ENCODE data around the gene TDRD9.

Gene TDRD9

GRCh38 chr14:104081261-104081835 lies 153.1 kb downstream of the TDRD9 start:
- DNase-seq, result no peak

DNA sequence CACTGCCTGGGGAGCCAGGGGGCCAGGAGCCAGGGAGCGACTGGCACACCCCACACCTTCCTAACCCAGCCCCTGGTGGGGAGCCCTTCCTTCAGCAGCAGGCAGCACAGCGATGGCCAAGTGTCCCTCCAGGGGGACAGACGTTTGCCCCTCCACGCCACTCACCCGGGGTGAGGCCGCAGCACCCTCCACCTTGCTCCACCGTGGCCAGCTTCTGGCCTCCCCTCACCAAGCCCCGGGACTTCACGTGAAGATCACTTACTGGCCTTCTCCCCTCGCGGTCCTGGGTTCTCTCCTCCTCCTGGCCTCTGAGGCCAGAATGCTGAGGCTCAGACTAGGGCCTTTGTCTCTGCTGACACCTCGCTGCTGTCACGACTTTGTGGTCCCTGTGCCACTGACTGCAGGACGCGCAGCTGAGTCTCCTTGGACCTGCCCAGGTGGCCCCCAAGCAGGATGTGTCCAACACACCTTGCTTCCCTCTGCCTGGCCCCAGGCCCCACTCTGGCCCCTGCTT lies 153.8 kb downstream of the TDRD9 start:
- no peak for DNase-seq

- no peak for DNase-seq
These were observed 154.6 kb downstream of the TDRD9 start for GRCh38 chr14:104082807-104083206.

DNA sequence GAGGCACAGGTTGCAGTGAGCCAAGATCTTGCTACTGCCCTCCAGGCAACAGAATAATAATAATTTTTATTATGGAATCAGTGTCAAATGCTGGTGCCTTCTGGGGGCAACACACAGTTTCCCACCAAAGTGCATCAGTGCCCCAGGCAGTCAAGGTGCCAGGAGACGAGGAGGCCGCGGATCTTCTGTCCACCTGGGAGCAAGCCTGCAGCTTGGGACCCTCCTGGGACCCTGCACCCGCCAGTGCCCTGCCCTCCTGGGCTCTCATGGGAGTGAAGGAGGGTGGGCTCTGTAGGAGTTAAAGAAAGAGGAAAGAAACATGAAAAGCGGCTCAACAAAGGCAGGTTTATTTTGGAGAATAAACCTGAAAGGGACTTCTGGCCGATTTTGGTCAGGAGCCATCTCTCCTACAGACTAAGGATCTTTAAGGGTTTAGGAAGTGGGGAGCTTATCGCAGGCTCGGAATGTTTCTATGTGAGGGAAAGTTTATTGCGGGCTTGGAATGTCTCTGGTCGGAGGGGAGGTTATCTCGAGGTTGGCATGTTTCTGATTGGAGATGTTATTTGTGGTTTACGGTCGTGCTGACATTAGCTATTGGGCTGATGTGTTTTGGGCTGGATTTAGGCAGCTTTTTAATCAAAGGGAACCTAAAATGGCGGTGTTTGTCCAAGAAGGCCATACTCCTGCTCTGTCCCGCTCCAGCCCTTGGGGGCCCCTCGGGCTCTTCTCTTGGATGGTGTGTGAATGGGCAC lies 156.2 kb downstream of the TDRD9 start:
- no peak for DNase-seq

- peak; percentile 68 for DNase-seq
These were observed 157.0 kb downstream of the TDRD9 start, which contains the start of gene ASPG for GRCh38 chr14:104085032-104085888. Gene ASPG, plus strand, starts transcription at chr14:104085700. Its CDS starts 71 bp downstream, at chr14:104085771.

DNA sequence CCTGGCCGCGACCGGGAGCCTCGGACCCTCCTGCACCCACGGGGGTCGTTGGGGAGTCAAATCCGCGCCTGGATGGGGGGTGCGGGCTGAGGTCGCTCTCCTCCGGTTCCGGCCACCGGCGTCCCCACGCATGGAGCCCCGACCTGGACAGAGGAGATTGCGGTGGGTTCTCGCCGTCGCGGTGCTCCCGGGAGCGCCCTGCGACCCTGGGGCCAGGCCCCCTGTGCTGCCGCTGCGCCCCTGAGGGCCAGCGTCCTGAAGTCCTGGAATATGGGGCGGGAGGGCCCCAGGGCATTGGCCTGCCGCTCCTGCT lies 157.6 kb downstream of the TDRD9 start:
- no peak for DNase-seq

- DNase-seq, result peak; percentile 57
These were observed 158.0 kb downstream of the TDRD9 start for GRCh38 chr14:104086210-104086660.

DNA sequence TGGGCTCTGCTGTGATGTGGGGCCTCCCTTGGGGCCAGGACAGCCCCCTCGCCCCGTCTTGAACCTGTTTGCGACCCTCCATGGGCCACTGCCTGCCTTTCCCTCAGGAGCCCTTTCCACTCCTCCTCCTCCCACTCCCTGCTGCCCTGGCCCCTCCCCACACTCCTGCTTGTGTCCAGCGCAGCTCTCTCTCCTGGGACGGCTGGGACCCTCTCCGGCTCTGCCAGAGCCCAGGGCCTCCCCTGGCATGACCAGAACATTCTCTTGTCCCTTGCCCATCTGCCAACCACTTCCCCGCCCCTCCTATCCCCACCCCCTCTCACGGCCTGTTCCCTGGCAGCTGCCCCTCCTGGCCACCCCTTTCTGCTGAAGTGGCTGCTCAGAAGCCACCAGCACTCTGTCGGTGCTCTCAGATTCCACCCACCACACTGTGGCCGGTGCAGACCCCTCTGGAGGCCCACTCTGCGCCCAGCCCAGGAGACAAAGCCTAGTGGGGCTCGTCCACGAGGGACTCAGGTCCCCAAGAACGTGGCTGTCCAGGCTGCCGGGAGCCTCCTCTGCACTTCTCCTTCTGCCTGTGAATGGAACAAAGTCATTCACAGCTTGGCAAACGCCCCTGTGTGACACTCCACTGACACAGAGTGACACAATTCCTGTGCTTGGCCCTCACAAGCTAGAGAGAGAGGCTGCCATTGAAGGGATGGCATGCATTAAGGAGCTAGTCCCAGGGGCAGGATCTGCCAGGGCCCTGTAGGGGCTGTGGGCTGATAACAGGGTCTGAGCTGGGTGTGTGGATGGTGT lies 158.6 kb downstream of the TDRD9 start:
- peak; percentile 57 for DNase-seq

GRCh38 chr14:104087505-104087904 lies 159.2 kb downstream of the TDRD9 start:
- DNase-seq, result no peak

DNA sequence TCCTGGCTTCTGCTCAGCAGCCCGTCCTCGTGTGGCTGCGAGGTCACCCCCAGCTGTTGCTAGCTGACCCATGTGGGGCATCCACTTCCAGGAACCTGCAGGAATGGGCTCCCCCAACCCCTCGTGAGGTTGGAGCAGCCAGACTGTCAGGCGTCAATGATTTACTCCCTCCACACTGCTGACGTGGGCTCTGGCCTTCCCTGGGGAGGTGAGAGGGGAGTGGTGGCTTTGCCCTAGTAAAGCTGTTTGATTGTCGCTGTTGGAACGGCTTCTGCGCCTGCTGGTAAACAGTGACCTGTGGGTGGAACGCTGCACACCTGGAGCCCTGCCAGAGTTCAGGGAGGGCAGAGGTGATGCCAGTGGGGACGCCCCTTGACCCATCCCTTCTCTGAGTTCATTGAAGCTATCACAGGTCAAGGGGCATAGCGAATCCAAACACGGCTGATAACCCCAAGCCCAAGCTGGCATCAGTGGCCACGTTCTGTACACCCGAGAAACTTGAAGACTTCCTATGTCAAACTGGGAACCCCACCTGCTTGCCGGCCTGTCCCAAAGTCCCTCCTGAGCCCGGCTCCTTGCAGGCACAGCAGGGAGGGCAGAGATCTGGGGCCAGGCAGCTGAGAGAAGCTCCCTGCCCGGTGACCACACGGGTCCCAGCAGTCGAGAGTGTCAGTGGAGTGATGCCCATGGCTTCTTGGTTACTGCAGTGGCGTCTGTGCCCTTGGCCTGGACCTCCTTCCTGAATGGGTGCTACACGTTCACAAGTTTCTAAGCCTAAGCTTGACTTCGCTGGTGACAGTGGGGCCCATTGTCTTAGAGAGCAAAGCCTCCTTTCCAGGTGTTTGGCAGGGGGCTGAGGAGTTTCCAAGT lies 160.0 kb downstream of the TDRD9 start:
- DNase-seq, result no peak

- no peak for DNase-seq
These were observed 162.0 kb downstream of the TDRD9 start for GRCh38 chr14:104090071-104090748.

- DNase-seq, result no peak
These were observed 163.0 kb downstream of the TDRD9 start for GRCh38 chr14:104091061-104091926.

GRCh38 chr14:104091927-104092771 lies 163.9 kb downstream of the TDRD9 start:
- DNase-seq, result no peak

GRCh38 chr14:104092931-104093365 lies 164.7 kb downstream of the TDRD9 start:
- DNase-seq, result no peak

- no peak for DNase-seq
These were observed 165.3 kb downstream of the TDRD9 start for GRCh38 chr14:104093366-104094055.

GRCh38 chr14:104094056-104094708 lies 165.9 kb downstream of the TDRD9 start:
- DNase-seq, result no peak

DNA sequence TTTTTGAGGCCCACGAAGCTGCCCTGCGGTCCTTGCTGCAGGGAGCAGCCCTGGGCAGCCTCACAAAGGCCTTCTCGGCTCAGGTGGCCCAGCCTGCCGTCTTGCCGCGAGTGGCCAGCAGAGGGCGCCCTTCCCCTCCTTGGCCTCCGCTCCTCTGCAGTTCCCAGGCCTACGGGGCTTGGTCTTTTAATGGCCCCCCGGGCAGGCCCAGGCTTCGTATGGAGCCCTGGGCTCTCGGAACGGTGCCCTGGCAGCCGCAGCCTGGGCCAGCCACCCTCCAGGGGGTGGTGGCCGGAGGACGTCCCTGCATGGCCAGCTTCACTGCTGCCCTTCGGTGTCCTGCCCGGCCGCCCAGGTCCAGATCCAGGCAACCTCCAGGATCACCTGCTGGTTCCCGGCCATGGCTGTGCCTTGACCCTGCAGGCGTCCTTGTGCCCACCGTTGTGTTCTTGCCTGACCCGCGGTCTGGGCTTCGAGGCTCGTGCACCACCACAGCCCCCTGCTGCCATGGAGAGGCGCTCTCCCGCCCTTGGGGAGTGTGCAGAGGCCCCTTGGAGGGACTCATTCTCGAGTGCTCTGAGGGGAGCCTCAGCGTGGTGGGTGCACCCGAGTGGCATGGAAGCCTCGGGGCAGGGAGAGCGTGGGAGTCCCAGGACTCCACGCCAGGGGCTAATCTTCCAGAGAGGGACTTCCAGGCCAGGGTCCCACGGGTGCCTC lies 166.6 kb downstream of the TDRD9 start:
- peak; percentile 92 for DNase-seq

Data from activated effector memory CD4-positive, alpha-beta T cell treated with anti-CD3 and anti-CD28 coated beads, Interleukin-2, amount 50 U/mL, for 16 hours (primary cell).